ENCODE results near the gene YJU2.

DNA sequence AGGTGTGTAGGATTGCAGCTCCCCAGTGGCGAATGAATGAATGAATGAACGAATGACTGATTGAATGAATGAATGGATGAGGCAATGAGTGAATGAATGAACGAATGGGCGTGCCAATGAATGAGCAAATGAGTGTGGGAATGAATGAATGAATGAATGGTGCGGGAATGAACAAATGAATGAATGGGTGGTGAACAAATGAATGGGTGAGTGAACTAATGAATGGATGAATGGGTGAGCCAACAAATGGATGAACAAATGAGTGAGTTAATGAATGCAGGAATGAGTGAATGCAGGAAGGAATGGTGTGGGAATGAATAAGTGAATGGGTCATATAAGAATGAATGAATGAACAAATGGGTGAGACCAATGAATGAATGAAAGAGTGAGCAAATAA lies 49.7 kb upstream of the YJU2 start:
- TF ChIP-seq, protein P1, sequence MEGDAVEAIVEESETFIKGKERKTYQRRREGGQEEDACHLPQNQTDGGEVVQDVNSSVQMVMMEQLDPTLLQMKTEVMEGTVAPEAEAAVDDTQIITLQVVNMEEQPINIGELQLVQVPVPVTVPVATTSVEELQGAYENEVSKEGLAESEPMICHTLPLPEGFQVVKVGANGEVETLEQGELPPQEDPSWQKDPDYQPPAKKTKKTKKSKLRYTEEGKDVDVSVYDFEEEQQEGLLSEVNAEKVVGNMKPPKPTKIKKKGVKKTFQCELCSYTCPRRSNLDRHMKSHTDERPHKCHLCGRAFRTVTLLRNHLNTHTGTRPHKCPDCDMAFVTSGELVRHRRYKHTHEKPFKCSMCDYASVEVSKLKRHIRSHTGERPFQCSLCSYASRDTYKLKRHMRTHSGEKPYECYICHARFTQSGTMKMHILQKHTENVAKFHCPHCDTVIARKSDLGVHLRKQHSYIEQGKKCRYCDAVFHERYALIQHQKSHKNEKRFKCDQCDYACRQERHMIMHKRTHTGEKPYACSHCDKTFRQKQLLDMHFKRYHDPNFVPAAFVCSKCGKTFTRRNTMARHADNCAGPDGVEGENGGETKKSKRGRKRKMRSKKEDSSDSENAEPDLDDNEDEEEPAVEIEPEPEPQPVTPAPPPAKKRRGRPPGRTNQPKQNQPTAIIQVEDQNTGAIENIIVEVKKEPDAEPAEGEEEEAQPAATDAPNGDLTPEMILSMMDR (conservative IDR thresholded peaks at IDR 0.05): no peak
- no peak for TF ChIP-seq EZH2 (IDR thresholded peaks at IDR 0.05; ENCODE audit: low read depth)

All from PC-9 (cell line).